Panc1 (cell line): ENCODE results near the gene MED16. TPM values are rescaled to one million over a fixed set of nuclear protein-coding genes. Genes with fewer than 3 reads are reported as not detected.

Experiments
- ATAC-seq: fragments of 200-7000 bp; cut with Tn5 transposase; 2 replicates; pipeline ENCODE4 v1.9.1; 2020; ENCODE audit warnings: mild to moderate bottlenecking, moderate library complexity
- BruUV-seq: library from RNA; stranded (reverse); fragments of 400-500 nt; replicated peaks from 2 replicates; lab custom pipeline; 2021; lab: Mats Ljungman, UMichigan
- CTCF ChIA-PET: fragments of 300-600 bp; sonication (Branson Sonifier 250); formaldehyde crosslinking; loops from one replicate; lab custom pipeline; 2022; ENCODE audit warnings: antibody characterized with exemption; lab: Charles Lee
- POLR2A ChIA-PET: fragments of 300-600 bp; sonication (Branson Sonifier 250); formaldehyde crosslinking; loops from one replicate; lab custom pipeline; 2022; ENCODE audit warnings: antibody characterized with exemption; lab: Charles Lee
- DNase-seq: peaks from one replicate; pipeline ENCODE4 v3.0.0-alpha.2; 2010; ENCODE audit warnings: low read depth, low spot score
- H3K27ac ChIP-seq: 2 replicates; pipeline ENCODE4 v1.5.1; 2011; ENCODE audit warnings: mild to moderate bottlenecking, low read length, inconsistent platforms
- H3K27me3 ChIP-seq: fragments of 200-500 bp; sonication (Bioruptor generic); 2 replicates; pipeline ENCODE4 v1.6.0; 2014; ENCODE audit warnings: low read length, inconsistent platforms; ENCODE audit not compliant: control insufficient read depth, insufficient read depth
- H3K36me3 ChIP-seq: fragments of 200-500 bp; sonication (Bioruptor generic); 2 replicates; pipeline ENCODE4 v1.5.1; 2014; ENCODE audit warnings: inconsistent platforms, mild to moderate bottlenecking, low read length, moderate library complexity; ENCODE audit not compliant: control insufficient read depth, insufficient read depth
- H3K4me1 ChIP-seq: 2 replicates; pipeline ENCODE4 v1.5.1; 2011; ENCODE audit warnings: inconsistent platforms, mild to moderate bottlenecking, low read length, moderate library complexity; ENCODE audit not compliant: control insufficient read depth, insufficient read depth
- H3K4me3 ChIP-seq, 2 experiments: 2 replicates each; pipeline ENCODE4 v1.5.1; 2011 to 2012; ENCODE audit warnings: low read depth in 2 of 2, low read length in 2 of 2, mild to moderate bottlenecking in 2 of 2, inconsistent platforms in 1 of 2, moderate library complexity in 1 of 2
- H3K9me3 ChIP-seq: fragments of 200-500 bp; sonication (Bioruptor generic); 2 replicates; pipeline ENCODE4 v1.5.1; 2014; ENCODE audit warnings: low read depth, mild to moderate bottlenecking, inconsistent platforms, low read length, moderate library complexity; ENCODE audit not compliant: control insufficient read depth, insufficient read depth
- POLR2AphosphoS5 ChIP-seq: IDR thresholded peaks from 2 replicates; pipeline ENCODE4 v1.6.1; 2012; ENCODE audit warnings: mild to moderate bottlenecking, low read depth, low read length, moderate library complexity
- SIN3A ChIP-seq: IDR thresholded peaks from 2 replicates; pipeline ENCODE4 v1.6.1; 2012; ENCODE audit warnings: low read depth, mild to moderate bottlenecking, low read length, moderate library complexity, borderline replicate concordance; ENCODE audit not compliant: insufficient read depth
- TCF7L2 ChIP-seq: IDR thresholded peaks from 2 replicates; pipeline ENCODE4 v1.6.1; 2011; ENCODE audit warnings: mild to moderate bottlenecking, low read depth, low read length, inconsistent platforms
- in situ Hi-C: cut with HindIII; loops from 2 replicates; pipeline ENCODE4 v1.10.0; 2016; ENCODE audit warnings: low sequenced_read_pairs, low pct_unique_long_range_greater_than_20kb
- intact Hi-C: fragments of 100-400 bp; cut with micrococcal nuclease; formaldehyde crosslinking; loops from one replicate; pipeline ENCODE4 v1.10.0; 2022; ENCODE audit not compliant: unreplicated experiment
- total RNA-seq: library from RNA; stranded (reverse); gene quantifications from one replicate; pipeline ENCODE4 v1.2.1, GENCODE V29; 2021; ENCODE audit not compliant: unreplicated experiment
- TF ChIP-seq, protein P1 (sequence below), 2 experiments: IDR thresholded peaks; 2 replicates each; pipeline ENCODE4 v1.6.1; 2011 to 2012; ENCODE audit warnings: low read depth in 2 of 2, control low read depth in 1 of 2, low read length in 1 of 2, mild to moderate bottlenecking in 1 of 2, moderate library complexity in 1 of 2; ENCODE audit not compliant: insufficient read depth in 1 of 2
- TF ChIP-seq, protein P2 (sequence below): fragments of 450-650 bp; IDR thresholded peaks from 2 replicates; pipeline ENCODE4 v1.5.1; 2017; ENCODE audit warnings: mild to moderate bottlenecking

Gene MED16
- total RNA-seq, 1 experiment from 2014 or later = 39.5 TPM

DNA sequence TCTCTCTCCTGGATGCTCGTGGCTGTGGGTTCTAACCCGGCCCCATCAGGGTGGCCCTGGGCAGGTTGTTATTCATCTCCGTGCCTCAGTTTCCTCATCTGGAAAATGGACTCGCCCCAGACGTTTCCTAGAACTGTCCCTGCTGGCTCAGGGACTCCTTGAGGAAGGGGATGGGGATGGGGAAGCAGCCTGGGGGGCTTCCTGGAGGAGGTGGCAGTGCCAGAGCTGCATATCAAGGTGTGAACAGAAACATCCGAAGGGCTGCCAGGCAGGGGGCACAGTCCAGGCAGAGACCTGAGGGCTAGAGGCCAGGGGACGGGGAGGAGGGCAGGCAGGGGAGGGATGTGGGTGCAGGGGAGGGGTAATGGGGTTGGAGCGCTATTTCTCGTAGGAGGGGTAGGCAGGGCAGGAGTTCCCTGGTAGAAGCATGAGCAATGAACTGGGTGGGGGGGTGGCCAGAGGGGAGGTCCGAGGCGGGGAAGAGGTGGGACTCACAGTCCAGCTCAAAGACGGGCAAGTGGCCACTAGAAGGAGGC, 44.5 kb downstream of the MED16 start:
- intact Hi-C loops (no loop called here), in situ Hi-C loops (no loop called here)
- H3K27ac ChIP-seq = no peak overlapping the region
- ATAC-seq (no peak), DNase-seq (no peak)
- ChIA-PET POLR2A (no interaction called here), CTCF (interaction anchor here (0.6 to 0.7 kb wide), 3 partner anchors 42 to 79 kb away, joined by 3 to 7 read pairs (median 5); no protein-coding TSS in a partner anchor)
- H3K9me3 ChIP-seq = no peaks in the 10 kb centered on the region
- H3K4me1 ChIP-seq = peaks cover 11% of the 10 kb centered on the region
- TF ChIP-seq, protein P1, sequence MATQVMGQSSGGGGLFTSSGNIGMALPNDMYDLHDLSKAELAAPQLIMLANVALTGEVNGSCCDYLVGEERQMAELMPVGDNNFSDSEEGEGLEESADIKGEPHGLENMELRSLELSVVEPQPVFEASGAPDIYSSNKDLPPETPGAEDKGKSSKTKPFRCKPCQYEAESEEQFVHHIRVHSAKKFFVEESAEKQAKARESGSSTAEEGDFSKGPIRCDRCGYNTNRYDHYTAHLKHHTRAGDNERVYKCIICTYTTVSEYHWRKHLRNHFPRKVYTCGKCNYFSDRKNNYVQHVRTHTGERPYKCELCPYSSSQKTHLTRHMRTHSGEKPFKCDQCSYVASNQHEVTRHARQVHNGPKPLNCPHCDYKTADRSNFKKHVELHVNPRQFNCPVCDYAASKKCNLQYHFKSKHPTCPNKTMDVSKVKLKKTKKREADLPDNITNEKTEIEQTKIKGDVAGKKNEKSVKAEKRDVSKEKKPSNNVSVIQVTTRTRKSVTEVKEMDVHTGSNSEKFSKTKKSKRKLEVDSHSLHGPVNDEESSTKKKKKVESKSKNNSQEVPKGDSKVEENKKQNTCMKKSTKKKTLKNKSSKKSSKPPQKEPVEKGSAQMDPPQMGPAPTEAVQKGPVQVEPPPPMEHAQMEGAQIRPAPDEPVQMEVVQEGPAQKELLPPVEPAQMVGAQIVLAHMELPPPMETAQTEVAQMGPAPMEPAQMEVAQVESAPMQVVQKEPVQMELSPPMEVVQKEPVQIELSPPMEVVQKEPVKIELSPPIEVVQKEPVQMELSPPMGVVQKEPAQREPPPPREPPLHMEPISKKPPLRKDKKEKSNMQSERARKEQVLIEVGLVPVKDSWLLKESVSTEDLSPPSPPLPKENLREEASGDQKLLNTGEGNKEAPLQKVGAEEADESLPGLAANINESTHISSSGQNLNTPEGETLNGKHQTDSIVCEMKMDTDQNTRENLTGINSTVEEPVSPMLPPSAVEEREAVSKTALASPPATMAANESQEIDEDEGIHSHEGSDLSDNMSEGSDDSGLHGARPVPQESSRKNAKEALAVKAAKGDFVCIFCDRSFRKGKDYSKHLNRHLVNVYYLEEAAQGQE (IDR thresholded peaks at IDR 0.05; ENCODE audit: insufficient read depth in 1 of 2, low read depth in 2 of 2, low read length in 1 of 2) = no peak
- TF ChIP-seq, protein P2, sequence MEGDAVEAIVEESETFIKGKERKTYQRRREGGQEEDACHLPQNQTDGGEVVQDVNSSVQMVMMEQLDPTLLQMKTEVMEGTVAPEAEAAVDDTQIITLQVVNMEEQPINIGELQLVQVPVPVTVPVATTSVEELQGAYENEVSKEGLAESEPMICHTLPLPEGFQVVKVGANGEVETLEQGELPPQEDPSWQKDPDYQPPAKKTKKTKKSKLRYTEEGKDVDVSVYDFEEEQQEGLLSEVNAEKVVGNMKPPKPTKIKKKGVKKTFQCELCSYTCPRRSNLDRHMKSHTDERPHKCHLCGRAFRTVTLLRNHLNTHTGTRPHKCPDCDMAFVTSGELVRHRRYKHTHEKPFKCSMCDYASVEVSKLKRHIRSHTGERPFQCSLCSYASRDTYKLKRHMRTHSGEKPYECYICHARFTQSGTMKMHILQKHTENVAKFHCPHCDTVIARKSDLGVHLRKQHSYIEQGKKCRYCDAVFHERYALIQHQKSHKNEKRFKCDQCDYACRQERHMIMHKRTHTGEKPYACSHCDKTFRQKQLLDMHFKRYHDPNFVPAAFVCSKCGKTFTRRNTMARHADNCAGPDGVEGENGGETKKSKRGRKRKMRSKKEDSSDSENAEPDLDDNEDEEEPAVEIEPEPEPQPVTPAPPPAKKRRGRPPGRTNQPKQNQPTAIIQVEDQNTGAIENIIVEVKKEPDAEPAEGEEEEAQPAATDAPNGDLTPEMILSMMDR = no peak
- TF ChIP-seq TCF7L2 = no peak
- TF ChIP-seq SIN3A = no peak
- TF ChIP-seq POLR2AphosphoS5 = no peak
- H3K27me3 ChIP-seq = no peaks in the 10 kb centered on the region
- H3K4me3 ChIP-seq = no peak overlapping the region
- H3K36me3 ChIP-seq = no peaks in the 10 kb centered on the region
- BruUV-seq = no TSS peak

- Histone ChIP-seq H3K4me3 (no peak overlapping the region), H3K4me1 (peaks cover 7% of the 10 kb centered on the region), H3K36me3 (no peaks in the 10 kb centered on the region), H3K27me3 (no peaks in the 10 kb centered on the region), H3K9me3 (no peaks in the 10 kb centered on the region), H3K27ac (no peak overlapping the region)
- in situ Hi-C loops (no loop called here), intact Hi-C loops (no loop called here)
- no TSS peak for BruUV-seq
- no peak for ATAC-seq
- no peak for DNase-seq
- ChIA-PET CTCF (no interaction called here), POLR2A (no interaction called here)
- TF ChIP-seq SIN3A (no peak), TCF7L2 (no peak), POLR2AphosphoS5 (no peak)
- TF ChIP-seq, protein P1 (IDR thresholded peaks at IDR 0.05; ENCODE audit: insufficient read depth in 1 of 2, low read depth in 2 of 2, low read length in 1 of 2) = no peak; a peak in 1 of 4 replicates
- TF ChIP-seq, protein P2 = no peak
Observed at GRCh38 chr19:845707-846521, 47.1 kb downstream of the MED16 start.
